Stimulated activated CD8-positive, alpha-beta memory T cell treated with anti-CD3 and anti-CD28 coated beads, Interleukin-2, amount 100 ng/mL, for 48 hours (primary cell): ENCODE measurements around the gene CXCL8.
"Not testable (repeated sequence)": the region's sequence is repeated elsewhere in the genome, so short reads cannot be mapped to it uniquely, and the experiment has no call there.

Experiments
- DNase-seq, 2 donors: peaks; one replicate each; pipeline ENCODE4 v3.0.0-alpha.2; 2020; ENCODE audit warnings: low read depth in 2 of 2

CXCL8 gene

GRCh38 chr4:73740353-73740778 lies at the start of gene CXCL8:
Gene CXCL8, plus strand, starts transcription at chr4:73740569. Its CDS starts 90 bp downstream, at chr4:73740659.
- DNase-seq: no peak

GRCh38 chr4:73691201-73691600 lies 49.2 kb upstream of the CXCL8 start:
- DNase-seq: not testable (repeated sequence)

GRCh38 chr4:73691759-73692158 lies 48.6 kb upstream of the CXCL8 start:
- DNase-seq: no peak

- DNase-seq: no peak
Observed at GRCh38 chr4:73692254-73692653, 48.1 kb upstream of the CXCL8 start.

GRCh38 chr4:73692701-73693100 lies 47.7 kb upstream of the CXCL8 start:
- no peak for DNase-seq

- no peak for DNase-seq
Observed at GRCh38 chr4:73693811-73694210, 46.6 kb upstream of the CXCL8 start.

GRCh38 chr4:73698217-73698616 lies 42.2 kb upstream of the CXCL8 start:
- no peak for DNase-seq

GRCh38 chr4:73701116-73701515 lies 39.3 kb upstream of the CXCL8 start:
- DNase-seq: no peak

- no peak for DNase-seq
Observed at GRCh38 chr4:73702796-73703287, 37.5 kb upstream of the CXCL8 start.

GRCh38 chr4:73703320-73703719 lies 37.0 kb upstream of the CXCL8 start:
- no peak for DNase-seq

- DNase-seq: no peak
Observed at GRCh38 chr4:73704314-73705055, 35.9 kb upstream of the CXCL8 start.

GRCh38 chr4:73705056-73705432 lies 35.3 kb upstream of the CXCL8 start:
- no peak for DNase-seq

GRCh38 chr4:73705721-73706120 lies 34.6 kb upstream of the CXCL8 start:
- DNase-seq: no peak

GRCh38 chr4:73706811-73707210 lies 33.6 kb upstream of the CXCL8 start:
- no peak for DNase-seq

GRCh38 chr4:73707269-73707875 lies 33.0 kb upstream of the CXCL8 start:
- DNase-seq: no peak

GRCh38 chr4:73707918-73708577 lies 32.3 kb upstream of the CXCL8 start:
- DNase-seq: no peak

- no peak for DNase-seq
Observed at GRCh38 chr4:73709451-73710033, 30.8 kb upstream of the CXCL8 start.

GRCh38 chr4:73710094-73710493 lies 30.3 kb upstream of the CXCL8 start:
- no peak for DNase-seq

GRCh38 chr4:73711989-73712388 lies 28.4 kb upstream of the CXCL8 start:
- DNase-seq: no peak

- DNase-seq: no peak
Observed at GRCh38 chr4:73713650-73714049, 26.7 kb upstream of the CXCL8 start.

GRCh38 chr4:73714647-73715046 lies 25.7 kb upstream of the CXCL8 start:
- no peak for DNase-seq

GRCh38 chr4:73715659-73716058 lies 24.7 kb upstream of the CXCL8 start:
- no peak for DNase-seq
